BE2C (cell line): Measurements from ENCODE around the gene ATAD5.

ENCODE experiments used
- DNase-seq: peaks from one replicate; pipeline ENCODE4 v3.0.0-alpha.2; 2020
- H3K27me3 ChIP-seq: fragments of 250-450 bp; sonication (Bioruptor Pico); 2 replicates; pipeline ENCODE4 v1.5.1; 2020; ENCODE audit warnings: mild to moderate bottlenecking
- H3K36me3 ChIP-seq: fragments of 250-450 bp; sonication (Bioruptor Pico); 2 replicates; pipeline ENCODE4 v1.5.1; 2020; ENCODE audit warnings: mild to moderate bottlenecking
- H3K4me1 ChIP-seq: fragments of 250-450 bp; sonication (Bioruptor Pico); 2 replicates; pipeline ENCODE4 v1.5.1; 2020
- H3K4me3 ChIP-seq: 2 replicates; pipeline ENCODE4 v1.5.1; 2011; ENCODE audit warnings: low read depth, low read length
- H3K9me3 ChIP-seq: fragments of 250-450 bp; sonication (Bioruptor Pico); 2 replicates; pipeline ENCODE4 v1.5.1; 2020
- TF ChIP-seq, protein P1 (sequence below): IDR thresholded peaks from 2 replicates; pipeline ENCODE4 v1.5.1; 2012; ENCODE audit warnings: mild to moderate bottlenecking, low read depth, low read length

The ATAD5 gene

DNA sequence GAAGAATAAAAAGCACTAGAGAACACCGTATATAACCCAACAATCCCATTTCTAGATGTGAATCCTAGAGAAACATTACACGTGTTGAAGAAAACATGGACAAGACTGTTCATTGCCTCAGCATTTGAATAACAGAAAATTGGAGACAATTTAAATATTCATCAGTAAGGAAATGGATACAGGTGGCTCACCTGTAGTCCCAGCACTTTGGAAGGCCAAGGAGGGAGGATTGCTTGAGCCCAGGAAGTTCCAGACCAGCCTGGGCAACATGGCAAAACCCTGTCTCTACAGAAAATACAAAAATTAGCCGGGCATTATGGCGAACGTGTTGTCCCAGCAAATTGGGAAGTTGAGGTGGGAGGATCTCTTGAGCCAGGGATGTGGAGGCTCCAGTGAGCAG, 2.7 kb upstream of the ATAD5 start:
- Histone ChIP-seq H3K9me3 (no peaks in the 10 kb centered on the region), H3K27me3 (no peaks in the 10 kb centered on the region), H3K4me3 (no peak overlapping the region), H3K4me1 (no peaks in the 10 kb centered on the region; the same call in 1 of the 2 replicates), H3K36me3 (no peaks in the 10 kb centered on the region)
- TF ChIP-seq, protein P1, sequence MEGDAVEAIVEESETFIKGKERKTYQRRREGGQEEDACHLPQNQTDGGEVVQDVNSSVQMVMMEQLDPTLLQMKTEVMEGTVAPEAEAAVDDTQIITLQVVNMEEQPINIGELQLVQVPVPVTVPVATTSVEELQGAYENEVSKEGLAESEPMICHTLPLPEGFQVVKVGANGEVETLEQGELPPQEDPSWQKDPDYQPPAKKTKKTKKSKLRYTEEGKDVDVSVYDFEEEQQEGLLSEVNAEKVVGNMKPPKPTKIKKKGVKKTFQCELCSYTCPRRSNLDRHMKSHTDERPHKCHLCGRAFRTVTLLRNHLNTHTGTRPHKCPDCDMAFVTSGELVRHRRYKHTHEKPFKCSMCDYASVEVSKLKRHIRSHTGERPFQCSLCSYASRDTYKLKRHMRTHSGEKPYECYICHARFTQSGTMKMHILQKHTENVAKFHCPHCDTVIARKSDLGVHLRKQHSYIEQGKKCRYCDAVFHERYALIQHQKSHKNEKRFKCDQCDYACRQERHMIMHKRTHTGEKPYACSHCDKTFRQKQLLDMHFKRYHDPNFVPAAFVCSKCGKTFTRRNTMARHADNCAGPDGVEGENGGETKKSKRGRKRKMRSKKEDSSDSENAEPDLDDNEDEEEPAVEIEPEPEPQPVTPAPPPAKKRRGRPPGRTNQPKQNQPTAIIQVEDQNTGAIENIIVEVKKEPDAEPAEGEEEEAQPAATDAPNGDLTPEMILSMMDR = no peak
- no peak for DNase-seq

GRCh38 chr17:30831257-30831656, 509 bp upstream of the ATAD5 start:
- H3K9me3 ChIP-seq = no peaks in the 10 kb centered on the region
- no peaks in the 10 kb centered on the region for H3K4me1 ChIP-seq
- no peak for DNase-seq
- TF ChIP-seq, protein P1 = no peak
- H3K4me3 ChIP-seq = peak overlapping the region; percentile 87
- no peaks in the 10 kb centered on the region for H3K27me3 ChIP-seq
- H3K36me3 ChIP-seq = no peaks in the 10 kb centered on the region; the same call in 1 of the 2 replicates

DNA sequence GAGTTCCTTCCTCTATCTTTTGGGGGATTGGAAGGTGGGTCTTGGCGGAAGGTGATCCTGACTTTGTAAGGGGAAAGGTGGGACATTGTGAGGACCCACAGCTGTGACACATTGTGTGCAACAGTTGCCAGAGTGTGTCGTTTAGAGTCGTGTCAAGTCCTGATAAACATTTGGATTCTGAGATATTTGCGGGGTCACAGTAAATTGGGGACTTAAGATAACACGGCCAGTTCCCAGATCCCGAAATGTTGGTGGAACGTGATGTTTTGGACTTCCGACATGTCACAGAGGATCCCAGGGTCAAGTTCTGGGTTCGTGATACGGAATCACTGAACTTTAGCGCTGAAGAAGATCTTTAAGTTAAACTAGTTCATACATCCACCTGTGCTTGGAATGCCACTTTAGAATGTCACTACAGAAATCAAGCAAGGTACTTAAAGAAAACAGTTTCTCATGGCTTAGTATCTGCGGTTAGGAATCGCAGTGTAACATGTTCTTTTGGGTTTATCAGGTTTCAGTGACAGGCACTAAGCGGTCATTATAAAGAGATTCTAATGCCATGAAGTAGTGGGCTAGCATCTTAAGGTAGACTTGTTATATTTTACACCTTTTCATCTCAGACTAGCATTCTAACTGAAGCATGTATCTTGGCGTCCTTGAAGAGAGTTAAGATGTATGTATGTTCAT, 815 bp downstream of the ATAD5 start:
- Histone ChIP-seq H3K27me3 (no peaks in the 10 kb centered on the region), H3K4me1 (no peaks in the 10 kb centered on the region), H3K9me3 (no peaks in the 10 kb centered on the region), H3K4me3 (peak overlapping the region; percentile 87), H3K36me3 (no peaks in the 10 kb centered on the region; the same call in 1 of the 2 replicates)
- TF ChIP-seq, protein P1 = no peak
- DNase-seq = no peak

DNA sequence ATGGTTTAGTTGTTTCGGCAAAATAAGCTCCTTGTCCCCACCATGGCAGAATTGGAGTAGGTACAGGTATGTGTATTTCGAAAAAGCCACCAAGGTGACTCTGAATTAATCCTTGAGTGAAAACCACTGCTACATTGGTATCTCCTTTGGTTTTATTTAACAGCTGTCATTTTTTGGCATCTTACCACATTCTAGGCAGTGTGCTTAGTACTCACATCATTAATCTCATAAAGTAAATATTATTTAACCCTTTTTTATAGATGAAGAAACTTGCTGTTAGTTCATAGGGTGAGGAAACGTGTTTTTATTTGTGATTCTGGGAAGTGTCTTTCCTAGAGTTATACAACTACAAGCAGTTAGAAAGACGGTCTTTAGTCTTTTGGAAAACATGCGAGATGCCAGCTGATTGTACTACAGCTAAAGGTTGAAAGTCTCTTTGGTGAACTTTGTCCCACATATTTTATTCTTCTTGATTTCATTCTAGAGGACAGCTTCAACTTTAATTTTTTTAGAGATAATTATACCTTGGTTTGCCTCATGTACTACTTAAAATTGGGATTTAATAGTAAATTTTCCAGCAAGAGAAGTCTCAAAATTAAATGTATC, 6.5 kb downstream of the ATAD5 start:
- no peaks in the 10 kb centered on the region for H3K27me3 ChIP-seq
- H3K4me3 ChIP-seq = no peak overlapping the region
- H3K4me1 ChIP-seq = no peaks in the 10 kb centered on the region
- TF ChIP-seq, protein P1 = no peak
- no peaks in the 10 kb centered on the region for H3K9me3 ChIP-seq
- peaks cover 3% of the 10 kb centered on the region; the same call in 1 of the 2 replicates for H3K36me3 ChIP-seq
- no peak for DNase-seq

- H3K36me3 ChIP-seq = peaks cover 3% of the 10 kb centered on the region; the same call in 1 of the 2 replicates
- DNase-seq = no peak
- TF ChIP-seq, protein P1 = no peak
- H3K4me1 ChIP-seq = no peaks in the 10 kb centered on the region
- H3K4me3 ChIP-seq = no peak overlapping the region
- no peaks in the 10 kb centered on the region for H3K9me3 ChIP-seq
- H3K27me3 ChIP-seq = no peaks in the 10 kb centered on the region
Observed at GRCh38 chr17:30840771-30841170, 9.0 kb downstream of the ATAD5 start.

DNA sequence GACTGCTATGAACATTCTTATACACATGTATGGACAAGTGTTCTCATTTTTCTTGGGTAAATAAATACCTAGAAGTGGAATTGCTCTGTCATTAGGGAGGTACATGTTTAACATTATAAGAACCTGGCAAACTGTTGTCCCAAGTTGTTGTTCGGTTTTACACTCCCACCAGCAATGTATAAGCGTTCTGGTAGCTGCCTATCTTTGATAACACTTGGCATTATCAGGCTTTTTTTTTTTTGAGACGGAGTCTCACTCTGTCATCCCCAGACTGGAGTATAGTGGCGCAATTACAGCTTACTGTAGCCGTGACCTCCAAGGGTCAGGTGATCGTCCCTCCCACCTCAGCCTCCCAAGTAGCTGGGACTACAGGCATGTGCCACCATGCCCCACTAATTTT, 16.3 kb downstream of the ATAD5 start:
- H3K36me3 ChIP-seq = no peaks in the 10 kb centered on the region
- no peaks in the 10 kb centered on the region for H3K4me1 ChIP-seq
- TF ChIP-seq, protein P1 = no peak
- no peaks in the 10 kb centered on the region for H3K9me3 ChIP-seq
- no peak overlapping the region for H3K4me3 ChIP-seq
- no peak for DNase-seq
- H3K27me3 ChIP-seq = no peaks in the 10 kb centered on the region
